HUES48 (cell line): ENCODE measurements around the gene WASHC4.

ENCODE experiments used
- H3K27ac ChIP-seq: one replicate; pipeline ENCODE4 v1.7.0; 2013; ENCODE audit warnings: low read depth, low read length, inconsistent platforms
- H3K27me3 ChIP-seq: 2 replicates; pipeline ENCODE4 v1.6.1; 2013; ENCODE audit warnings: mild to moderate bottlenecking, low read length; ENCODE audit not compliant: control insufficient read depth, insufficient read depth
- H3K36me3 ChIP-seq: 2 replicates; pipeline ENCODE4 v1.6.1; 2013; ENCODE audit warnings: low read length; ENCODE audit not compliant: control insufficient read depth, insufficient read depth
- H3K4me1 ChIP-seq: 2 replicates; pipeline ENCODE4 v1.6.1; 2013; ENCODE audit warnings: mild to moderate bottlenecking, low read length; ENCODE audit not compliant: control insufficient read depth, insufficient read depth
- H3K4me3 ChIP-seq: 2 replicates; pipeline ENCODE4 v1.5.1; 2013; ENCODE audit warnings: mild to moderate bottlenecking, low read depth, low read length
- H3K9ac ChIP-seq: 2 replicates; pipeline ENCODE4 v1.6.1; 2013; ENCODE audit warnings: mild to moderate bottlenecking, low read depth, low read length, moderate library complexity
- H3K9me3 ChIP-seq: 2 replicates; pipeline ENCODE4 v1.6.1; 2013; ENCODE audit warnings: low read length; ENCODE audit not compliant: control insufficient read depth, insufficient read depth

The WASHC4 gene

DNA sequence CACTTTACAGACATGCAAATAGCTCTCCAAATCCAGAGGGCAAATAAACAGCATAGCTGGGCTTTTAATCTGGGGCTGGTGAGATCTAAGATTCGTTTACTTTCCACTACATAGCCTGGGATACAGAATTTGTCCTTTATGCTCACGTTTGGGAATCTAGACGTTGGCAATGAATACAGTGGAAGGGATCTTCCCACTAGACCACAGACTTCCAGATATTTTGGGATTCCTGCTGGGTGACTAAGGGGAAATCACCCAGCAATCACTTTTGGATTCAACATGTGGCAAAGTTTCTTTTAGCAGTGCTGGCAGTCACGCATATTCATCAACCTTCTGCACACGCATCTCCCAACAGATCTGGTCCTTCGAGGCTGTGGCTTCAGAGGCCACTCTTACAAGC lies 104.9 kb downstream of the WASHC4 start:
- Histone ChIP-seq H3K9me3 (no peaks in the 10 kb centered on the region), H3K4me3 (no peak overlapping the region), H3K4me1 (peaks cover 6% of the 10 kb centered on the region; the same call in 1 of the 2 replicates), H3K27me3 (no peaks in the 10 kb centered on the region), H3K27ac (no peak overlapping the region), H3K36me3 (peaks cover 22% of the 10 kb centered on the region), H3K9ac (no peak overlapping the region)

DNA sequence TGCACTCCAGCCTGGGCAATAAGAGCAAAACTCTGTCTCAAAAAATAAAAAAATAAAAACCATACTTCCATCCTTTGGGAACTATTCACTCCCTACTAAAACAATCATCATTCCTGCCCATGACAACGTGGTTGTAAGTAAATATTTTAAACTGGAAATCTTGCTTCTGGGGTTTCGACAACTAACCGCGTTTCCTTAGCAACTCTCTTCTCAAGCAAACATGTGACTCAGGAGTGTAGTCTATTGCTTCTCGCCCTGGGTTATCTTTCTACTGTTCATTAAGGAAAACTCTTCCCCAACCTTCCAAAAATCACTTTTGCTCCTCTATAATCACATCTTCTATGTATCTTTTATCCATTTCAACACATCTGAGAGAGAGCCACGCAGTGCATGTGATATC lies 106.6 kb downstream of the WASHC4 start:
- Histone ChIP-seq H3K9ac (no peak overlapping the region), H3K36me3 (peaks cover 16% of the 10 kb centered on the region)

DNA sequence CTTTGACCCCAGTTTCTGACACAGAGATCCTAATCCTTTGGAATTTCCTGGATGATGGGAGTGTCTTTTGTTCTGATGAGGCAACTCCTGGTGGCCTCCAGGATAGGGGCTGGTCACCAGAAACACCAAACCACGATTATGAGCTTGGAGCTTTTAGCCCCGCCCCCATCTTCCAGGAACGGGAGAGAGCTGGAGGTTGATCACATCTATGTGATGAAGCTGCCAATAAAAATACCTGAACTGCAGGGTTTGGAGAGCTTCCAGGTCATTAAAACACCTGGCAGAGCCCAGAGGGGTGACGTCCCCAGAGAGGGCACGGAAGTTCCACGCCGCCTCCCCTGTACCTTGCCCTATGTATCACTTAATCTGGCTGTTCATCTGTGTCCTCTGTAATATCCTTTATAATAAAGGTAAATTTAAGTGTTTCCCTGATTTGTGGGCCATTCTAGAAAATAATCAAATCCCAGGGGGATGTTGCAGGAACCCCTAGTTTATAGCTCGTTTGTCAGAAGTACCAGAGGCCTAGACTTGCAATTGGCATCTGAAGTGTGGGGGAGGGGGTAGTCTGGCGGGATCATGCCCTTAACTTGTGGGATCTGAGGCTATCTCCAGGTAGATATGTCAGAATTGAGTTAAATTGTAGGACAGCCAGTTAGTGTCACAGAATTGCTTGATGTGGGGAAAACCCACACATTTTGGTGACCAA lies 107.3 kb downstream of the WASHC4 start:
- H3K27me3 ChIP-seq: no peaks in the 10 kb centered on the region
- peaks cover 23% of the 10 kb centered on the region for H3K36me3 ChIP-seq
- no peak overlapping the region for H3K27ac ChIP-seq
- H3K9me3 ChIP-seq: no peaks in the 10 kb centered on the region
- peaks cover 6% of the 10 kb centered on the region; the same call in 1 of the 2 replicates for H3K4me1 ChIP-seq
- H3K9ac ChIP-seq: no peak overlapping the region
- H3K4me3 ChIP-seq: no peak overlapping the region

More for the DNA sequence above, 106.6 kb downstream of the WASHC4 start:
- no peaks in the 10 kb centered on the region for H3K27me3 ChIP-seq
- no peaks in the 10 kb centered on the region for H3K9me3 ChIP-seq
- no peak overlapping the region for H3K27ac ChIP-seq
- peaks cover 6% of the 10 kb centered on the region; the same call in 1 of the 2 replicates for H3K4me1 ChIP-seq
- no peak overlapping the region for H3K4me3 ChIP-seq

DNA sequence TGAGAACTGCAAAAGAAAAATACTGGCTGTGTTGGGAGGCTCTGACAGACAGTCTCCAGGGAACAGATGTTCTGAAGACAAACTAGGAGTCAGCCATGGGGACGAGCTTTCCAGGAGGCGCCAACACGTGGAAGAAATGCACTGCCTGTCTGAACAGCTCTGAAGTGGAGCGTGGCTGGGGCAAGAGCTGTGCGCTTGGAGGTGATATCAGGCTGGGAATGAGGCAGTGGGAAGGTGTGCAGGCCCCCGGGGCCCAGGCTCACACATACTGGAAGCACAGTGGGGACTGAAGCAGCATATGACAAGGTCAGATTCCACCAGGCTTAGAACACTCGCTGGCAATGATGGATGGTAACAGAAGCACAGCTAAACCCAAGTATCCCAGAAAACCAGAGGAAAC lies 110.9 kb downstream of the WASHC4 start:
- peaks cover 21% of the 10 kb centered on the region for H3K36me3 ChIP-seq
- H3K4me1 ChIP-seq: peaks cover 6% of the 10 kb centered on the region; the same call in 1 of the 2 replicates
- H3K9me3 ChIP-seq: no peaks in the 10 kb centered on the region
- H3K27me3 ChIP-seq: no peaks in the 10 kb centered on the region
- H3K4me3 ChIP-seq: no peak overlapping the region
- H3K9ac ChIP-seq: no peak overlapping the region
- H3K27ac ChIP-seq: no peak overlapping the region
